NCI-H226 (cell line): ENCODE results near the gene MARCHF10.

Source experiments
- DNase-seq: peaks from one replicate; pipeline ENCODE4 v3.0.0-alpha.2; 2015

Gene MARCHF10

GRCh38 chr17:62653826-62654761 is 154.0 kb downstream of the MARCHF10 start:
- DNase-seq: no peak

DNA sequence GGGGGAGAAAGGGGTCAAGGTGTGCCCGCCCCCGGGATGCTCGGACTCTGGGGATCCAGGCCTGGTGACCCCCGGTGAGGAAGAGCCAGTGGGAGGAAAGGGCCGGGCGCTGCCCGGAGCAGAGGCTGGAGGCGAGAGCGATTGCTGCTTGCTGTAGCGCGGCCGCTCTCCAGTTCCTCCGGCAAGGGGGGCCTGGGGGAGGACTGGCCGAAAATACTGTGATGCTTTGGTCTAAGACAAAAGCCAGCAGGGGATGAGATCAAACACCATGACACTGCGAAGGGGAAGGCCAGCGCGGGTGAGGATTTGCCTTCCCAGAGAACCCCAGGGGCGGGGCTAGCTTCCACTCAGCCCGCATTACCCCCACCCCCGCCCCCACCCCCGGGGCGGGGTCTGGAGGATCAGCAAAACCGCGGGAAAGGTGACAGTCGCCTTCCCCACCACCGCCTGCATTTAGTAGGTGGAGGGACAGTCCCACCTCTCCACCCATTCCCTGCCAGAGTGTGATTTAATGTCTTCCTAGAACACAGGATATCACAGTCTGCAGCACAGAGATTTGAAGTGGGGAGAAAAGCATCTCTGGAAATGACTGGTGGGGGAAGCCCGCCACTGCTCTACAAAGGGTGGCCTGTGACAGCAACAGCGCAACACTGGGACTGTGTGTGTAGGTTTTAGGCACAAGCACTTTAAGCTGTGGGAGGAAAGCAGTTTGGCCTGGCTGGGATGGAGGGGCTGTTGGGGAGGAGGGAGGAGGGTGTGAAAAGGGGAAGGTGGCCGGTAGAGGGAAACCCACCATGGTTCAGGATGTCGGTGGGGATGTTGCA is 154.9 kb downstream of the MARCHF10 start:
- DNase-seq: no peak

- DNase-seq: peak; percentile 38
Observed at GRCh38 chr17:62652251-62653001, 155.7 kb downstream of the MARCHF10 start.
